ENCODE measurements around the gene PLCB1.

PLCB1 gene

GRCh38 chr20:8519887-8520286, 387.8 kb downstream of the PLCB1 start:
- FAIRE-seq, result no peak

DNA sequence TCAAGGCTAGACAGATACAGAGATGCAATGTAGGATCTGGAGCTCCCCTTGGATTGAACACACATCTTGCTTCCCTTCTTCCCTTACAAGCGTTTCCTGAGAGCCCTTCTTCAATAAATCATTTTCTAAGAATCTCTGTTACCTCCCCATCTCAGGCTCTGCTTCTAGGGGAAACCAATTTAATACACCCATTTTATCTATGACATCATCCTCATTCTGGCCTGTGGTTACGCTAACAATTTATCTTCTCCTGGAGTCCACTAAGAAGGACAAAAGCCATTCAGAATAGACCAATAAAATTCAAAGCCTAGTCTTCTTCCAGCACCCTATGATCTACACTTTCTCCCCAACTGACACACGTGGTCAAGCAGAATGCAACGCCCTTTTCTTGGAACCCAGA, 390.1 kb downstream of the PLCB1 start:
- FAIRE-seq, result no peak

- no peak for FAIRE-seq
Measured at GRCh38 chr20:8523684-8524083, 391.6 kb downstream of the PLCB1 start.

- FAIRE-seq, result no peak
Measured at GRCh38 chr20:8524101-8525016, 392.3 kb downstream of the PLCB1 start.

DNA sequence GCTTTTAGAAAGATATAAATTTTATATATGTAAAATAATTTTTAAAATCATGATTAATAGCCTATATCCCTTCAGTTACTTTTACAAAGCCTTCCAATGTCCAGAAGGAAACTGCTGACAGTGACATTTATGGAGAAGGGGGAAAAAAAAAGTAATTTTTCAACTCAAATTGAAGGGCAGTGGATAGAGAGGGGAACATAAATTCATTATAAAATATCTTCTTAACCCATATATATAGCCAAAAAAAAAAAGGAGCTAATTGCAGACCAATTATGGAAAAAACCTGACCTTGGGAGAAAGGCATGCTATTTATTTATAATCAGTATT, 392.9 kb downstream of the PLCB1 start:
- no peak for FAIRE-seq

DNA sequence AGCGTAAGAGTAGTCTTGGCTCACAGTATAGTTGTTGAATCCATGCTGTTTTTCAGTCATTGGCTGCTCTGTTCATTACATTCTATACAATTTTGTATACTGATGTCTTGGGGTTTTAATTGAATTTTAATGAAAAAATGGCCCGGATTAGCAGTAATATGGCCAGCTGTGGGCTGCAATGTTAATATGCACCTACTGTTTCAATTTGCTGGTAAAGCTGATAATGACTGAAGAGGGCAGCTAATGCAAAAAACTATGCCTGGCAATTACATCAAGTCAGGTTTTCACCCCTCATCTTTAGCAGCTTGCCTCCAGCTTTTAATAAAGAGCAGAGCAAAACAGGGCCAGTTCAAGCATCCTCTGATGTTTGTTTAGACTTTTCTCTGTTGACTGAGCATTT, 394.5 kb downstream of the PLCB1 start:
- FAIRE-seq, result no peak

- FAIRE-seq, result no peak
Measured at GRCh38 chr20:8527998-8528723, 396.1 kb downstream of the PLCB1 start.

- no peak for FAIRE-seq
Measured at GRCh38 chr20:8530022-8530421, 398.0 kb downstream of the PLCB1 start.

DNA sequence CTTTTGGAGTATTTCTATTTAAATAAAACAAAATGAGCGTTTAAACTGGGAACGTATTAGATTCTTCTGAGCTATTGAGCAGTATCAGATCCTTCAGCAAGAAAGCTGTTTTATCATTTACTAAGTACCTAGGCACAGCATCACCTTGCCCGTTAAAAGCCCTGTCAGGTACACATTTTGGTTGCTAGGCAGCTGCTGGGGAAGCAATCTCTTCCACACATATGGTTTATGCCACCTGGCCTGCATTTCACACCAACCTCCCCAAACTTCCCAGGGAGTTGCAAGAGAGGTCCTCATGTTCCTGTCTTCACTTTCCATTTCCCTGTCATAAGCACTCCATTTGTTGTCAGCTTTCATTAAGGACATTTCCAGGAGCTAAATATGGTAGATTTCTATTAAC, 400.1 kb downstream of the PLCB1 start:
- FAIRE-seq, result no peak

- no peak for FAIRE-seq
Measured at GRCh38 chr20:8534368-8535160, 402.5 kb downstream of the PLCB1 start.

DNA sequence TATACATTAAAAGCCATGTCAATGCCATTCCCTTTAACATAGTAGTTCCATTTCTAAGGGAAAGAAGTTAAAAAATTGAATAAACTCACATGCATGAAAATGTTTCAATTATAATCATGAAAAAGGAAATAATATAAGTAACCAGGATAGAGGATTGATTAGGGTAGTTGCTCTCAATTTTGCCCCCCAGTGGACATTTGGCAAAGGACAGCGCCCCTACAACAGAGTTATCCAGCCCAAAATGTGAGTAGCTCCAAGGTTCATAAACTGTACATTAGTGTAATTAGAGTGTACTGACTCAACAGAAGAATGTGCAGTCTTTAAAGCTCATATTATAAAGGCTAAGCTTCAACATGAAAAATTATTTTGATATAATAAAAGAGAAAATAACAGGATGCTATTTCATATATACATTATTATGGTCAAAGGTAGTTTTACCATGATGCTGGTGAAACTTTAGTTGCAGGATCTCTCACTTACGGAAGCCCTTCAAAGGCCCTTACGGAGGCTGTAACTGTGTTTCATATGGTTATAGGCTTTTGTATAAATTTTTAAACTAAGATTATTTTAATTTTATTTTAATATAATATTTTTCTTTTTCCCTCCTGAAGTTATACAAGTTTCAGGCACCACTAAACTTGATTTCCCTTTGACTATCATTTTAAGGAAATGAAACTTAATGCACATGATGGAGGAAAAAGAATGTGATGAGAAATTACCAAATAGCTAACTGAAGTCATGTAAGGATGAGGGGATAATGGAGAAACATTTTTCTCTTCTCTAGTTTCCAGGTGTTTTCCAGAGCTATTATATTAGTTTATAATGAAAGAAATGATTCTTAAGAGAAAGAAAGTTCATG, 403.6 kb downstream of the PLCB1 start:
- no peak for FAIRE-seq

- FAIRE-seq, result no peak
Measured at GRCh38 chr20:8536262-8536618, 404.2 kb downstream of the PLCB1 start.

DNA sequence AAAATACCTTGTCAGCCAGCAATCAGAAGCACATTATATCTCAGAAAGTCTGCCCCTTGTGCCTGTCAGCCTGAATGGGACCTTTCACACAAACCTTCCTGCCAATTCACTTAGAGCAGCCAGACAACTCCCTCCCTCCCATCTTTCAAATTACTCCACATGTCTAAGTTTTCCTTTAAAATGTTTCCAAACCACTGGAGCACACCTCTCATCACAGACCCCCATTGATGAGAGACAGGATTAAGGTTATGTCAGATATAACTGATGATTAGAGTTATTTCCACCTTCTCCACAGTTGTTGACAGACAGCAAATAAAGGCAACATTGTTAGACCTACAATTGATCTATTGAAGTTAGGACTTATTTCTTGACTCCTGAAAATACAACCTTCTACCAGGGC, 408.4 kb downstream of the PLCB1 start:
- no peak for FAIRE-seq

DNA sequence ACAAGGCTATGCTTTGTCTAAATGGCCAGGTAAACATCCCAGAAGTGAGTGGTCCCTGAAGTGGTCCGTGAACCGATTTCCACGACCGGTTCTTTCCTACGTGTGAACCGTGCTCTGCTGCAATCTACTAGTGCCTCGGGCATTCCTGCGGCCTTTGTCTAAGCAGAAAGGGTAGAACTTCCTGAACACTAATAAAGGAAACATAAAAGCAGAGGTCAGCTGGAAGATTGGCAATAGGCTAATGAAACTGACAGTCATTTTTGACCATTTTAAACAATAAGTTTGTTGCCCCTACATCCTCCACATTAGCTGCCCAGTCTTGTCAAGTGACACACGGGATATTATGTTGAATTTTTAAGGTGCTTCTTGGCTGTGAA, 410.0 kb downstream of the PLCB1 start:
- FAIRE-seq, result no peak

GRCh38 chr20:8545212-8545611, 413.1 kb downstream of the PLCB1 start:
- FAIRE-seq, result no peak

- no peak for FAIRE-seq
Measured at GRCh38 chr20:8547035-8547650, 415.1 kb downstream of the PLCB1 start.

GRCh38 chr20:8547968-8548588, 416.0 kb downstream of the PLCB1 start:
- FAIRE-seq, result no peak

- FAIRE-seq, result no peak
Measured at GRCh38 chr20:8549192-8549591, 417.1 kb downstream of the PLCB1 start.

DNA sequence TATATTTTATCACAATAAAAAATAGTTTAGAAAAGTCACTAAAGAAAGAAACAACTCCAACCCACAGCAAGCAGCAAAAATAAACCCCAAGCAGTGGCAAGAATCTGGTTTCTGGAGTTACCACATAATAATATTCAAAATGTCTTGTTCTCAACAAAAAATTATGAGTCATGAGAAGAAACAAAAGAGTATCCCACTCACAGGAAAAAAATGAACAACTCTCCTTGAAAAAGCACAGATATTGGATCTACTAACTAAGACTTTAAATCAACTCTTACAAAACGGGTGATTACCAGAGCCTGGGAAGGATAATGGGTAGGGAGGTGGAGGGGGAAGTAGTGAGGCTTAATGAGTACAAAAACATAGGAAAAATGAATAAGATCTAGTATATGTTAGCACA, 425.6 kb downstream of the PLCB1 start:
- no peak for FAIRE-seq

DNA sequence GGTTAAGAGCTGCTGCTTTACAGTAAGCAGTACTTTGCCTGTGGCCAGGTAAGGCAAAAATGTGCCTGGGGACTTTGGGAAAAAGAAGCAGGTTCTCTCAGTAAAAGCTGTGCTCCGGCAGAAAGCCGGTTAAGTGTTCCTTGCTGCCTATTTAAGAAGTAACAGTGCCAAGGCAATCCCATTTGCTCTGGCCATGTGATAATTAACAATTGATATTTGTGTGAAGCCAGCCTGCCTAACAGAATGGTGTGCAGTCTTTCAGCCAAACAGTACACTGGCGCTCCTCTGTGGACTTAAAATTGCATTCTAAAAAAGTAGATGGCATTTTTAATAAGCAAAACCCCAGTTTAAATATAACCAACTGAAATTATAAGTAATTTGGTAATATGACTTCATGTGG, 430.3 kb downstream of the PLCB1 start:
- no peak for FAIRE-seq

GRCh38 chr20:8568075-8568474, 436.0 kb downstream of the PLCB1 start:
- no peak for FAIRE-seq

DNA sequence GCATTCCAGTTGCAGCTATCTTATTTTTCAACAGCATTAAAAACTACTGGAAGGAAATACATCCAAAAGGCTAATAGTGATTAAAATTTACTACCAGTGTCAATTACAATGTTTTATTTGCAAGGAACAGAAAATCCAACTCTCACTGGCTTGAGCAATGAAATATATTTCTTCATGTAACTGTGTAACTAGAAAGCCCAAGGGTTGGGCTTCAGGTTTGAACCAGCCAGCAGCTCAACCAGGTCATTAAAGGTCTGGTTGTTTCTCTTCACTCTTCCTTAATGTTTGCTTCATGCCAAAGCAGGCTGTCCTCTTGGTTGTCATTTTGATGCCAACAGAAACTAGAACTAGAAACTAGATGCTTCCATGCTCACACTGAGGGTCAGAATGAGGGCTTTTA, 437.7 kb downstream of the PLCB1 start:
- FAIRE-seq, result no peak
